HepG2 (cell line): ENCODE measurements around the gene TCF3. TPM values are rescaled to one million over a fixed set of nuclear protein-coding genes. Genes with fewer than 3 reads are reported as not detected.

Source experiments
- ATAC-seq: fragments of 200-7000 bp; cut with Tn5 transposase; 3 replicates; pipeline ENCODE4 v1.9.1; 2020; ENCODE audit warnings: mild to moderate bottlenecking, moderate library complexity
- BruUV-seq: library from RNA; stranded (reverse); fragments of 400-500 nt; replicated peaks from 2 replicates; lab custom pipeline; 2021; lab: Mats Ljungman, UMichigan
- CTCF ChIA-PET: fragments of 300-600 bp; formaldehyde crosslinking; extraction: SDS; loops from one replicate; lab custom pipeline; 2021; ENCODE audit warnings: low total read pairs, inconsistent platforms, low intra/inter-chr PET ratio; lab: Yijun Ruan, JAX
- POLR2A ChIA-PET: fragments of 350-600 bp; sonication (Branson Sonifier 250); formaldehyde crosslinking; loops from one replicate; lab custom pipeline; 2020; ENCODE audit warnings: antibody characterized with exemption, inconsistent platforms; lab: Yijun Ruan, JAX
- DNase-seq: peaks from one replicate; pipeline ENCODE4 v3.0.0-alpha.2; 2015; ENCODE audit warnings: low spot score
- FAIRE-seq: peaks from 3 replicates; lab custom pipeline; 2011; peaks lifted over from hg19 to GRCh38; lab: Jason Lieb, UNC
- H2AFZ ChIP-seq: one replicate; pipeline ENCODE4 v1.6.1; 2011; ENCODE audit warnings: low read length, inconsistent platforms
- H3K27ac ChIP-seq: fragments of 300-600 bp; 3 replicates; pipeline ENCODE4 v1.8.0; 2011; ENCODE audit warnings: mixed run types, mild to moderate bottlenecking, mixed read lengths, low read length, inconsistent platforms; ENCODE audit not compliant: insufficient read depth; ENCODE audit errors: extremely low read length
- H3K27me3 ChIP-seq, 2 experiments: fragments of 200-600 bp in 1 of 2; 2 replicates in 1 of 2; 3 replicates in 1 of 2; pipeline versions ENCODE4 v1.6.0 to v1.8.0; 2011; ENCODE audit warnings: low read length in 2 of 2, mild to moderate bottlenecking in 2 of 2, moderate library complexity in 2 of 2, inconsistent platforms in 1 of 2; ENCODE audit not compliant: insufficient read depth in 2 of 2, control insufficient read depth in 1 of 2
- H3K36me3 ChIP-seq, 2 experiments: fragments of 200-600 bp in 1 of 2; replicated peaks in 1 of 2; 2 replicates in 1 of 2; 3 replicates in 1 of 2; pipeline versions ENCODE4 v1.5.1 to v1.8.0; 2011; ENCODE audit warnings: low read length in 2 of 2, inconsistent platforms in 1 of 2; ENCODE audit not compliant: insufficient read depth in 2 of 2, control insufficient read depth in 1 of 2
- H3K4me1 ChIP-seq: 2 replicates; pipeline ENCODE4 v1.5.1; 2012; ENCODE audit warnings: low read length, inconsistent platforms; ENCODE audit not compliant: insufficient read depth
- H3K4me2 ChIP-seq: 2 replicates; pipeline ENCODE4 v1.6.0; 2011; ENCODE audit warnings: low read depth, low read length, inconsistent platforms
- H3K4me3 ChIP-seq, 3 experiments: fragments of 200-600 bp in 1 of 3; sonication (generic), shearing (Covaris generic) in 1 of 3; replicated peaks in 1 of 3; 2 replicates each; pipeline ENCODE4 v1.5.1; 2011 to 2016; ENCODE audit warnings: low read length in 3 of 3, inconsistent platforms in 2 of 3, low read depth in 2 of 3, mild to moderate bottlenecking in 2 of 3, control low read depth in 1 of 3, mixed read lengths in 1 of 3; ENCODE audit not compliant: insufficient read depth in 1 of 3
- H3K79me2 ChIP-seq: one replicate; pipeline ENCODE4 v1.6.1; 2011; ENCODE audit warnings: low read length, inconsistent platforms; ENCODE audit not compliant: insufficient read depth
- H3K9ac ChIP-seq: 2 replicates; pipeline ENCODE4 v1.6.0; 2011; ENCODE audit warnings: mild to moderate bottlenecking, low read depth, low read length, inconsistent platforms; ENCODE audit not compliant: insufficient read depth
- H3K9me3 ChIP-seq: 2 replicates; pipeline ENCODE4 v1.5.1; 2012; ENCODE audit warnings: mild to moderate bottlenecking, low read length
- H4K20me1 ChIP-seq: 2 replicates; pipeline ENCODE4 v1.6.0; 2011; ENCODE audit warnings: inconsistent platforms, mild to moderate bottlenecking, low read length, moderate library complexity; ENCODE audit not compliant: insufficient read depth
- AGO2 ChIP-seq: fragments of 200-400 bp; formaldehyde crosslinking; optimal IDR thresholded peaks from 2 replicates; pipeline ENCODE3; 2017; ENCODE audit warnings: mild to moderate bottlenecking, low read depth, low read length, moderate library complexity
- AKAP8 ChIP-seq: sonication (generic); formaldehyde crosslinking; IDR thresholded peaks from 2 replicates; pipeline ENCODE4 v1.5.1; 2020; ENCODE audit warnings: mild to moderate bottlenecking, missing genetic modification reagents
- POLR2A ChIP-seq, 2 experiments: IDR thresholded peaks; 2 replicates each; pipeline ENCODE4 v1.6.1; 2011; ENCODE audit warnings: low read depth in 2 of 2, low read length in 2 of 2, mild to moderate bottlenecking in 1 of 2, moderate library complexity in 1 of 2; ENCODE audit not compliant: insufficient read depth in 1 of 2
- POLR2G ChIP-seq: fragments of 200-400 bp; formaldehyde crosslinking; IDR thresholded peaks from 2 replicates; pipeline ENCODE4 v1.6.1; 2018; ENCODE audit warnings: mild to moderate bottlenecking, low read depth, low read length, moderate library complexity
- PTBP1 ChIP-seq: fragments of 200-400 bp; formaldehyde crosslinking; IDR thresholded peaks from 2 replicates; pipeline ENCODE4 v1.6.1; 2018; ENCODE audit warnings: low read length, low read depth; ENCODE audit not compliant: poor library complexity, severe bottlenecking
- ZMYM4 ChIP-seq: sonication (generic); formaldehyde crosslinking; IDR thresholded peaks from 2 replicates; pipeline ENCODE4 v1.8.1; 2023; ENCODE audit warnings: mild to moderate bottlenecking, missing genetic modification reagents
- ZNF629 ChIP-seq: sonication (generic); formaldehyde crosslinking; conservative IDR thresholded peaks from 2 replicates; pipeline ENCODE4 v1.5.0; 2020; ENCODE audit warnings: missing genetic modification reagents
- WGBS: methylation state at CpG from one replicate; pipeline ENCODE4 v1.1.6; 2017; ENCODE audit warnings: low lambda C conversion rate; 5-methylcytosine and 5-hydroxymethylcytosine counted together
- in situ Hi-C: cut with HindIII; loops from 2 replicates; pipeline ENCODE4 v1.10.0; 2017; ENCODE audit warnings: low pct_unique_long_range_greater_than_20kb; ENCODE audit not compliant: extremely low pct_ligation_motif_present
- intact Hi-C: fragments of 100-400 bp; cut with micrococcal nuclease; formaldehyde crosslinking; loops from one replicate; pipeline ENCODE4 v1.10.0; 2022; ENCODE audit not compliant: unreplicated experiment
- polyA plus RNA-seq, 8 experiments: library from polyadenylated mRNA; depleted of rRNA in 3 of 8; stranded (reverse) in 7 of 8; unstranded in 1 of 8; fragments of >200 nt; fragmentation: Illumina TruSeq in 4 of 8; extraction: Trizol in 4 of 8; gene quantifications; 2 replicates each; pipeline versions ENCODE4 v1.2.1 to v1.2.3, GENCODE V29; 2011 to 2016; ENCODE audit warnings: low read depth in 4 of 8, missing spikeins in 1 of 8, mixed read lengths in 1 of 8; ENCODE audit not compliant: insufficient read depth in 1 of 8
- total RNA-seq, 5 experiments: library from RNA; depleted of rRNA; stranded (reverse); fragments of >200 nt; fragmentation: Illumina TruSeq; extraction: Trizol; gene quantifications; 2 replicates each; pipeline ENCODE4 v1.2.3, GENCODE V29; 2016; ENCODE audit warnings: low read depth in 1 of 5

The TCF3 gene
- total and polyA plus RNA-seq, 2 of the 13 experiments (the other 11 are each of a cell fraction or from before 2014, with no cell fraction given) = 51.4 to 53.2 TPM

DNA sequence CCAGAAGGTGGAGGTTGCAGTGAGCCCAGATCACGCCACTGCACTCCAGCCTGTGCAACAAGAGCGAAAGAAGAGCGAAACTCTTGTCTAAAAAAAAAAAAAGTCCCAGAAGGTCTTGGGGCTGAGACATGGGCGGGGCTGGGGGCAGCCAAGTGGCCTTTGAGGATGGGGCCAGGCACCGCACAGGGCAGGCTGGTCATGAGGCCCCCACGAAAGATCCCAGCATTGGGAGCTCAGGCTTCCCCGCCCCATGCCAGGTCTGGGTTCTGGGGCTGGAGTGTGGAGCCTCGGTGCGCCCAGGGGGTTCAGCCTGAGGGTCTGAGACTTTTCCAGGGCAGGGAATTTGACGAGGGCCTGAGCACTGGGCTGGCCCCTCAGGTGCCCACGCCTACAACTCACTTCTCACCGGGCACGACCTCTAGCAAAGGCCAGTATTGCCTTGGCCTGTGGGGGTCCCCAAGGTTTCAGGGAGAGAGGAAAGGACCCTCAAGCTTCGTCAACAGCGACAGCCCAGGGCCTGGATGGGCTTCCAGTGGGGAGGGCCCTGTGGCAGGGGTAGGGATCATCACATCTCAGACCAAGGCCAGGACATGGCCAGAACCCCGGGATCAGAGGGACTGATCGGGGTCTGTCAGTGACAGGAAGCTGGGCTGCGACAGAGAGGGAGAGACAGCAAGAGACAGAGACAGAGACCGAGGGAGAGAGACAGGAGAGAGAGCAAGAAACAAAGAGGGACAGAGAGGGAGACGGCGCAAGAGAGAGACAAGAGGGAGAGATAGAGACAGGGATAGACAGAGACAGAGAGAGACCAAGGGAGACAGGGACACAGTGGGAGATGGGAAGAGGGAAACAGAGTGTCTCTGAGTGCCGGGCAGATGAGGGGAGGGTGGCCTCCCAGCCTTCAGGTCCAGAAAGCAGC, 76.8 kb downstream of the TCF3 start:
- no peaks in the 10 kb centered on the region for H3K79me2 ChIP-seq
- H3K36me3 ChIP-seq = peaks cover 1 to 19% of the 10 kb centered on the region in 2 experiments; a peak in 4 of 5 replicates
- ChIA-PET POLR2A (interaction anchor here (0.6 to 0.8 kb wide), 2 partner anchors 10 to 15 kb away, joined by 3 read pairs; no protein-coding TSS in a partner anchor), CTCF (no interaction called here)
- no peak overlapping the region for H2AFZ ChIP-seq
- no TSS peak for BruUV-seq
- ATAC-seq (peak; percentile 6; the same call in 1 of the 3 replicates), FAIRE-seq (no peak), DNase-seq (no peak)
- H4K20me1 ChIP-seq = 0 out of 2 replicates have a peak, but pooled peaks cover 2% of the 10 kb centered on the region
- peaks cover 17% of the 10 kb centered on the region for H3K4me1 ChIP-seq
- H3K4me2 ChIP-seq = no peak overlapping the region
- in situ Hi-C loops = no loop called here
- 94% methylated on average over 22 of the region's 22 CpGs for WGBS
- TF ChIP-seq AGO2 (peak; percentile 18), ZMYM4 (no peak), PTBP1 (peak; percentile 86), POLR2G (peak; percentile 50; the same call in 1 of the 2 replicates), AKAP8 (CRISPR knock-in tag) (peak; percentile 17; the same call in 1 of the 2 replicates), ZNF629 (CRISPR knock-in tag) (no peak), POLR2A (IDR thresholded peaks at IDR 0.05; ENCODE audit: insufficient read depth in 1 of 2, low read depth in 2 of 2, low read length in 2 of 2) (peak in 1 of 2 experiments; percentile 2; a peak in 1 of 4 replicates)
- no peak overlapping the region for H3K9ac ChIP-seq
- no peaks in the 10 kb centered on the region for H3K9me3 ChIP-seq
- no peaks in the 10 kb centered on the region for H3K27me3 ChIP-seq
- H3K4me3 ChIP-seq = no peak overlapping the region
- intact Hi-C loops = no loop called here
- no peak overlapping the region for H3K27ac ChIP-seq
